ENCODE data around the gene GIMAP8.
"Not testable (repeated sequence)": the region's sequence is repeated elsewhere in the genome, so short reads cannot be mapped to it uniquely, and the experiment has no call there.

GIMAP8 gene

DNA sequence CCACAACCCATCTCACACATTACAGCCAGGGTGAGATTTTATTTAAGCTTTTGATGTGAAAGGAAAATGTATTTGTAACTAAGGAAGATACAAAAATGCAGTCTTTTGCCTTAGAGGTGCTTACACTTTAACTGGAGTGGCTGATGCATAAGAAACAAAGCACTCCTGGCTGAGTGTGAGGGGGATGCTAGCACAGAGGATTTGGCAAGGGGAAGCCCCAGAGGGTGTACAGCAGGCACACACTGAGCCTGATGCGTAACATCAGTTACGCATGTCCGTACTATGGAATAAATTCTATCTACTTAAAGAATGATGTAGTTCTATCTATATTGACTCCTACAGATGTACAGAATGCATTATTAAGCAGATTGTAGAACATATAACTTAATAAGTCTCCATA, 17.8 kb downstream of the GIMAP8 start:
- DNase-seq: no peak

GRCh38 chr7:150471886-150472285, 21.5 kb downstream of the GIMAP8 start:
- no peak for DNase-seq

GRCh38 chr7:150473902-150474301, 23.5 kb downstream of the GIMAP8 start:
- DNase-seq: no peak

- DNase-seq: no peak
Observed at GRCh38 chr7:150476285-150476684, 25.9 kb downstream of the GIMAP8 start.

GRCh38 chr7:150476819-150477631, 26.6 kb downstream of the GIMAP8 start:
- DNase-seq: no peak

DNA sequence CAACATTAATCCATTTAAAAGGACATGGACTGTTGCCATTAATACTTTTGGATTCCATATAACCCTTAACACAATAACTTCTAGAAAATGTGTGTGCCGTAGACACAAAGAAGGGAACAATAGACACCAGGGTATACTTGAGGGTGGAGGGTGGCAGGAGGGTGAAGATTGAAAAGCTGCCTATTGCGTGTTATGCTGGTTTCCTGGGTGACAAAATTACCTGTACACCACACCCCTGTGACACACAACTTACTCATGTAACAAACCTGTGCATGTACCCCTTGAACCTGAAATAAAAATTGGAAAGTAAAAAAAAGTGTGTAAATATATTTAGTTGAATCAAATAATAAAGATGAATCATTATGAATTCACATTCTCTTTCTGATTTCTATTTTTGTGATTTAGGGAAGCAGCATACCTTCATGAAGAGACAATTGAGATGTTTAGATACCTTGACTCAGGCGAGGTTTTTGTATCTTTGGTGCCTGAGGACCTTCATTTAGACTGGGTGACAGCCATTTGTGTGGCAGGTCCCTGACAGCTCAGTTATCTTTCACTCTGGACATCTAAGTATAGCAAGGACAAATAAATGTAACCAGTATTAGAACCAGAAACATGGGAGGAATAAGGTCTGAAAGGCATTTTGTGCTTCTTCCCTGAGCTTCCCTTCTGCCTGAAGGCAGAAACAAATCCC, 28.7 kb downstream of the GIMAP8 start:
- DNase-seq: no peak

- DNase-seq: no peak
Observed at GRCh38 chr7:150481186-150481920, 30.9 kb downstream of the GIMAP8 start.

DNA sequence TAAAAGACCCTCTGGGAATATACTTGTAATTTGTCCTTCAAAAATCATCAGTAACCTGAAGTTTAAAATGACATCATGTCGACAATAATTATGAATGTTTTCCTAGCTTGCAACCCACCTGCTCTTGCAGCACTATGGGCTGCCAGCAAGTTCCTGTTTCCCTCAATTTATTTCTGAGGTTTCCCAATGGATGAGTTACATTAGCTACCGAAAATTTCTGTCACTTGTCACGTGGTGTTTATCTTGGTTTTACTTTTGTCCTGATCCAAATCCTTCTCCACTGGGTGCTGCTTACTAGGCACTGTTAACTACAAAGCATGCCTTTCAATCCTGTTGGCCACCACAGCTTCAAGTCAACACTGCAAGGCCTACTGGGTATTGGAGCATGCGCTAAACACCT, 31.5 kb downstream of the GIMAP8 start:
- no peak for DNase-seq

GRCh38 chr7:150483514-150483913, 33.1 kb downstream of the GIMAP8 start:
- DNase-seq: not testable (repeated sequence)

GRCh38 chr7:150484071-150484470, 33.6 kb downstream of the GIMAP8 start:
- not testable (repeated sequence) for DNase-seq

DNA sequence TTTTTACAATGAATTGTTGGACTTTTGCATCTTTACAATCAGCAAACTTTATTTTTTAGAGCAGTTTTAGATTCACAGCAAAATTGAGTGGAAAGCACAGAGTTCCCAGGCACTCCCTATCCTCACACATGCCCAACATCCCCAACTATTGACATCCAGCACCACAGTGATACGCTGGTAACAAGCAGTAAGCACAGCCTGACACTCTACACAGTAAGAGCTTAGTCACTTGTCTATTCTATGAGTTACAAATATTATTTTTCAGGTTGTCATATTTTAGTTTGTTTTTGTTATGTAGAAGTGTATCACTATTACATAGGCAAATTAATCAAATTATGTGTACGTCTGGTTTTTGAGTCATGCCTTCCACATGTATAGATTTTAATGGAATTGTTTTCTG, 37.2 kb downstream of the GIMAP8 start:
- DNase-seq: no peak

GRCh38 chr7:150489782-150490181, 39.4 kb downstream of the GIMAP8 start:
- DNase-seq: no peak

DNA sequence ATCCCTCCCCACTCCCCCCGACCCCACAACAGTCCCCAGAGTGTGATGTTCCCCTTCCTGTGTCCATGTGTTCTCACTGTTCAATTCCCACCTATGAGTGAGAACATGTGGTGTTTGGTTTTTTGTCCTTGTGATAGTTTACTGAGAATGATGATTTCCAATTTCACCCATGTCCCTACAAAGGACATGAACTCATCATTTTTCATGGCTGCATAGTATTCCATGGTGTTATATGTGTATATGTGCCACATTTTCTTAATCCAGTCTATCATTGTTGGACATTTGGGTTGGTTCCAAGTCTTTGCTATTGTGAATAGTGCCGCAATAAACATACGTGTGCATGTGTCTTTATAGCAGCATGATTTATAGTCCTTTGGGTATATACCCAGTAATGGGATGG, 43.0 kb downstream of the GIMAP8 start:
- DNase-seq: not testable (repeated sequence)

GRCh38 chr7:150502519-150502918, 52.1 kb downstream of the GIMAP8 start:
- no peak for DNase-seq

GRCh38 chr7:150503155-150503554, 52.7 kb downstream of the GIMAP8 start:
- DNase-seq: no peak

DNA sequence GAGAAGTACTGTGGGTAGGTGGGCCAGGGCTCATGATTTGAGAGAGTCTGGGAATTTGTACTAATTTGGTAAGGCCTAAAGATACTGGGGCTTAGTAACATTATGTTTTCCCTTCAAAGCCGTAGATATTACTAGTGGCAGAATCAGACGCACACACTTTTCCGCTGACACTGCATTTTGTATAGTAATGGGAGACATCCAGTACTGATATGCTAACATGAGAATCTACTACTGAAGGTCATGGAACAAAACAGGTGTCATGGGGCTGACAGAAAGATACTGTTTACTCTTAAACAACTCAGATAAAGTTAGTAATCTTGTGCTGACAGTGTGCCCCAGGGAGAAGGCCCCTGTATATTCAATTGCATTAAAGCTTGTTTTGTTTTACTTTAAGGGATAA, 53.2 kb downstream of the GIMAP8 start:
- no peak for DNase-seq

DNA sequence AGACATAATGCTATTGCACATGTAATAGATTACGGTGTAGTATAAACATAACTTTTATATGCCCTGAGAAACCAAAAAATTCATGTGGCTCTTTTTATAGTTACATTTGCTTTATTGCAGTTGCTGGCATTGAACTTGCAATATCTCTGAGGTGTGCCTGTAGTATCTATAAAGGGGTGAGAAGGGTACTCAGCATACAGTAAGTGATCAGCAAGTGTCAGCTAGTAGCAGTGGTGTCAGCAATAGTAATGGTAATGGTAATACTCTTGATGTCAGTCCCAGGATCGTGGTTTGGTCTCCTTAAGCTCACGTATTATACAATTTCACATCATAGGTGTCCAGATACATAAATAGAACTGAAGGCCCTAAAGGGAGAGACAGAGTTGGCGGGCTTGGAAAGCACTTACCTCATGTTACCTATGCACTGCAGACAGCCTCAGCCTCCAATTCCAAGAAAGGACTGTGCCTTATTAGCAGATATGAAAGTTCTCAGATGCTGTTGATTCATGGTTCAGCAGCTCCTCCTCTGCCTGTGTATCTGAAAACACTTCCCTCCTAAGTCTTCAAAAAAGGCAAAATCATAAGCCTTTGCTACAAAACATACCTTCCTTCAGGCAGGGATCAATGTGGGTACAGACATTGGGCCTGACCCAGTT, 57.6 kb downstream of the GIMAP8 start:
- no peak for DNase-seq

DNA sequence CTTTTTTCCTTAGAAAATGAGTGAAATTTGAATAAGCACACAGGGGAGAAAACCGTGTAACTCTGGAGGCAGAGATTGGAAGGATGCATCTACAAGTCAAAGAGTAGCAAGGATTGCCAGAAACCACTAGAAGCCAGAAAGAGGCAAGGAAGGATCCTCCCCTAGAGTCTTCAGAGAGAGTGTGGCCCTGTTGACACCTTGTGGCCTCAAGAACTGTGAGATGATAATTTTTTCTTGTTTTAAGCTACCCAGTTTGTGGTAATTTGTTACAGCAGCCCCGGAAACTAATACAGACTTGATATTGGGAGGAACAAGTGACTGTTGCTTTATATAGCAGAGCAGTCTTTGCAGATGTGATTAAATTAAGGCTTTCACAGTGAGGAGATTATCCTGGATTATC, 60.6 kb downstream of the GIMAP8 start:
- no peak for DNase-seq

GRCh38 chr7:150513758-150514157, 63.3 kb downstream of the GIMAP8 start:
- no peak for DNase-seq

- DNase-seq: no peak
Observed at GRCh38 chr7:150514748-150515222, 64.4 kb downstream of the GIMAP8 start, which contains the start of gene GIMAP7. Gene GIMAP7 (plus strand): TSS chr7:150514872. CDS start chr7:150519975, 5,103 bp downstream.

GRCh38 chr7:150515248-150516147, 65.1 kb downstream of the GIMAP8 start:
- DNase-seq: no peak
